Tibial nerve (tissue), 3 donors: Measurements from ENCODE around the gene SUSD2.

Source experiments
- POLR2A ChIP-seq, 2 donors: fragments of 450-650 bp; IDR thresholded peaks; one replicate each; pipeline ENCODE4 v1.6.1; 2017; ENCODE audit warnings: antibody characterized with exemption in 2 of 2, mild to moderate bottlenecking in 2 of 2, moderate library complexity in 2 of 2
- TF ChIP-seq, protein P1 (sequence below), 5 experiments: fragments of 200-600 bp in 3 of 5; fragments of 450-650 bp in 2 of 5; sonication (generic) in 3 of 5; IDR thresholded peaks; one replicate each; pipeline ENCODE4 v1.5.1; 2016 to 2019; ENCODE audit warnings: antibody characterized with exemption in 5 of 5, mild to moderate bottlenecking in 3 of 5, moderate library complexity in 2 of 5

DNA sequence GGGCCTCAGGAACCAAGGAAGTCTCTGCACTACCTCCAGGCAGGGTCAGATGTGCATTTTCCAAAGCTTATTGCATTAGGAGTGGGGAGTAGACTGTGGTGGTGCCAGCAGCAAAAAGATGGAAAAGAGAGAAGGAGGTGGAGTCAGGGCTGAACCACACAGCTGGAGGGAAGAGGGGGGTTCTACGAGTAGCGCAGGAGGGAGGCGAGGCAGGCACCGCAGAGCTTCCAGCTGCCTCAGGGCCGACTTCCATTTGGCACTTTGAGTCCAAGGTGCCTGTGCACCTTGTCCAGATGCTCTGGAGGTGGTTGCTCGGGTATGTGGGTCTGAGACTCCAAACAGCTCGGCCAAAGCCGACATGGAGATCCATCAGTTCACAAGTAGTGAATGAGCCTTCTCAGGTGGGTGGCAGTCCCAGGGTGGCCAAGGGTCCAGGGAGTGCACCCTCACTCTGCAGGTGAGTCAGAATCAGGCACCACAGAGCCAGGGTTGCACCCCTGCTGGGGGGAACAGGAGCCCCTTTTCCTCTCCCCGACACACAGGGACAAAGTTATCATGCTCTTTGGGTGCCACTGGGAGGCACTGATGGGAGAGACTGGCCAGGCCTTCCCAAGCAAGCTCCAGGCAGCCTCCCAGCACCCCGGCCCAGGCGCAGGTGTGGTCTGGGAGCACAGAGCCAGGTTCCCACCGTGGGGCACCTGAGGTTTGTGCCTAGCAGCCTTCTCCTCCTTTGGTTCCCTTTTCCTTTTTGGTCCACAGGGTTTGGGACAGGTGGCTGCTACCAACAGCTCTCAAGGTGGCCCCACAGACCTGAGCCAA, 33.4 kb downstream of the SUSD2 start:
- no peak for TF ChIP-seq POLR2A (IDR thresholded peaks at IDR 0.05)
- TF ChIP-seq, protein P1, sequence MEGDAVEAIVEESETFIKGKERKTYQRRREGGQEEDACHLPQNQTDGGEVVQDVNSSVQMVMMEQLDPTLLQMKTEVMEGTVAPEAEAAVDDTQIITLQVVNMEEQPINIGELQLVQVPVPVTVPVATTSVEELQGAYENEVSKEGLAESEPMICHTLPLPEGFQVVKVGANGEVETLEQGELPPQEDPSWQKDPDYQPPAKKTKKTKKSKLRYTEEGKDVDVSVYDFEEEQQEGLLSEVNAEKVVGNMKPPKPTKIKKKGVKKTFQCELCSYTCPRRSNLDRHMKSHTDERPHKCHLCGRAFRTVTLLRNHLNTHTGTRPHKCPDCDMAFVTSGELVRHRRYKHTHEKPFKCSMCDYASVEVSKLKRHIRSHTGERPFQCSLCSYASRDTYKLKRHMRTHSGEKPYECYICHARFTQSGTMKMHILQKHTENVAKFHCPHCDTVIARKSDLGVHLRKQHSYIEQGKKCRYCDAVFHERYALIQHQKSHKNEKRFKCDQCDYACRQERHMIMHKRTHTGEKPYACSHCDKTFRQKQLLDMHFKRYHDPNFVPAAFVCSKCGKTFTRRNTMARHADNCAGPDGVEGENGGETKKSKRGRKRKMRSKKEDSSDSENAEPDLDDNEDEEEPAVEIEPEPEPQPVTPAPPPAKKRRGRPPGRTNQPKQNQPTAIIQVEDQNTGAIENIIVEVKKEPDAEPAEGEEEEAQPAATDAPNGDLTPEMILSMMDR (IDR thresholded peaks at IDR 0.05) = no peak
